Activated CD4-positive, alpha-beta T cell treated with anti-CD3 and anti-CD28 coated beads, Interleukin-2, amount 50 U/mL, for 16 hours (primary cell): Measurements from ENCODE around the gene APOL2.
"Not testable (repeated sequence)": the region's sequence is repeated elsewhere in the genome, so short reads cannot be mapped to it uniquely, and the experiment has no call there.

Source experiments
- DNase-seq: peaks from one replicate; pipeline ENCODE4 v3.0.0-alpha.2; 2020

The APOL2 gene, protein sequence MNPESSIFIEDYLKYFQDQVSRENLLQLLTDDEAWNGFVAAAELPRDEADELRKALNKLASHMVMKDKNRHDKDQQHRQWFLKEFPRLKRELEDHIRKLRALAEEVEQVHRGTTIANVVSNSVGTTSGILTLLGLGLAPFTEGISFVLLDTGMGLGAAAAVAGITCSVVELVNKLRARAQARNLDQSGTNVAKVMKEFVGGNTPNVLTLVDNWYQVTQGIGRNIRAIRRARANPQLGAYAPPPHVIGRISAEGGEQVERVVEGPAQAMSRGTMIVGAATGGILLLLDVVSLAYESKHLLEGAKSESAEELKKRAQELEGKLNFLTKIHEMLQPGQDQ

DNA sequence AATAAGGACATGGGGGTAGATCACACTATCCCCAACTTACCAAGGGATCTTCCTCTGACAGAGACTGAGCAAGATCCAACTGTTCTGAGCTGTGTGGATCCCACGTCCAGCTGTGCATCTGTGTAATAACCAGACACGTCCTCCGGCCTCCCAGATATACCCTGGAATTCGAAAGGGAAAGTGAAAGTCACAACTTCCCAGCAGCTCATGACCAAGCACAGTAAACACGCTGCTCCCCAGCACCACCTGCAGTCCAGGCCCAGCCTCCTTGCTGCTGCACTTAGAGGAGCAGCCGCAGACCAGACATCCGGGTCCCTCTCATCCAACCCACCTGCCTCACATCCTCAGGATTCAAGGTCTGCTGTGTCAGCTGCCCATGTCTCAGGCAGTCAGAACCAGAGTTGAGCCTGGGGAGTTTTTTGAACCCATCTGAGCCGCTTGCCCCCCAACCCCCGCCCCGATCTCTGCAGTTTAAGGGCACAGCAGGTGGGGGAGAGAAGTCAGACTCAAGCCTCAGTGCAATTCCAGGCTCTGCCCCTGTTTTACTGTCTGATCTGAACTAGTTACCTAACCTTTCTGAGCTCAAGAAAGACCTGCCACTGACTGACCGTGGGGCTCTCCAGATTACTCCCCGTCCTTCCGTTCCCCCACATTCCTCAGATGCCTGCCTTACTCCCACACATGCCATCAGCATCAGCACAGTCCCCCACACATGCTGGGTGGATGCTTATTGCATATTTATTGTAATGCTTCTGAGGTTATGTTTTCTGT is at the start of gene APOL2:
Gene APOL2 (minus strand): TSS at position 127 of the 771 bp plus-strand sequence. CDS start 6,365 bp downstream, outside the sequence.
- peak; percentile 94 for DNase-seq

- no peak for DNase-seq
These were observed 49.5 kb upstream of the APOL2 start for GRCh38 chr22:36288571-36289405.

DNA sequence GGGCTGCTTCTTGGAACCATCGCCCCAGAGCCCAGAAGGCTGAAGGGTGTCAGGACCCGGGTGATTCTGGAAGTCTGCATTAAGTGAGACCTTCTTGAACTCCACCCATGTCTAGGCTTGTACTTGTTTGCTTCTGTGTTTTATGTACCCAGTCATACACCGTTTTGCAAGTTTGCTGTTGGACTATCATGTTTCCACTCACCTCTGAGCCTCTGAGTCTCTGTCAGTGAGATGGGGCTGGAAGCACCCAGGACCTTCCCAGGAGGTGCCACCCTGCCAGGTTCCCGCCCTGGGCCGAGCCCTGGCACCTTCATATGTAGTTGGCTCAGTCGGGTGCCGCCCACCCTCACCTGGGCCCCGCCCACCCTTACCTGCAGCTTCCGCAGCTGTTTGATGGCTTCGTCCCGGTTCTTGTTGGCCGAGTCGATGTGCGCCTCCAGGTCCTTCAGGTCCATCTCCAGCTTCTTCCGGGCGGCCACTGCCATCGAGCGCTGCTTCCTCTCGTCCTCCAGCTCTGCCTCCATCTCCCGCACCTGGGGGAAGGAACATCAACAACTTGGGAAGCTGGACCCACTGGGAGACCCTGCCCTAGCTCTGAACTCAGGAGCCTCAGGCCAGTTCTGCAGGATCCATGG is 48.7 kb upstream of the APOL2 start:
- no peak for DNase-seq

DNA sequence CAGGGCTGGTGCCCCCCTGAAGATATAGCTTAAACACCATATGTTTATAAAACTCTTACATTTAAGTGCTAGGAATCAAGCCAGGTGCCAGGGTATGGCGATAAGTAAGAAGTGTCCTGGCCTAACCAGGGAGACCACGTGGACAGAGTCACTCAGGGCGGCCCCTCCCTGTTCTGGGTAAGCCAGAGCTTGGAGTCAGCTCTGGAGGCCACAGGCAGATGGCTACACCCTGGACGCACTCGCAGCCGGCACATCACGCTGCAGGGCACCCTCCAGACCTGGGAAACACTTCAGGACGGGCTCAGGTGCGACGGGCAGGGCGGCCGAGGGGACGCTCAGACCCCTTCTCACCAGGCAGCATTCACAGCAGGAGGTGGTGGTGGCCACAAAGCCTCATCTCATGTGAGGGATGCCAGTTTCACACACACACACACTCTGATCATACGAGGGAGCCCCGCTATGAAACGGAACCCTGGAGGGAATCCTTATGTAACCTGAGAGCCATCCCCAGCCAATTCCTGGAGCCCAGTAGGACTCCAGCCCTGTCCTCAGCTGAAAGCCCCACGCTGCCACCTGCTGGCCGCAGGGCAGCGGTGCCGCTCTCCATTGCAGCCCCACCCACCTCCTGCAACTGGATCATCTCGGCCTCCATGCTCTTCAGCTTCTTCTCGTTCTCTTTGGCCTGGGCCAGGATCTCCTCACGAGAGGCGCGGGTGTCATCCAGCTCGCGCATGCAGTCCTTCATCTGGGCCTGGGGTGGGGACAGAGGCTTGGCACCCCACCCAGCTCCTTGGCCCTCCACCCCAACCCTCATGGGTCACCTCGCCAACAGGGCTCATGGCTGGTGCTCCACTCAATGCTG is 47.0 kb upstream of the APOL2 start:
- peak; percentile 72 for DNase-seq

GRCh38 chr22:36285545-36285944 is 46.2 kb upstream of the APOL2 start:
- no peak for DNase-seq

GRCh38 chr22:36285017-36285416 is 45.7 kb upstream of the APOL2 start:
- no peak for DNase-seq

GRCh38 chr22:36284171-36284571 is 44.8 kb upstream of the APOL2 start:
- no peak for DNase-seq

GRCh38 chr22:36282328-36282831 is 43.1 kb upstream of the APOL2 start:
- DNase-seq, result no peak

- no peak for DNase-seq
These were observed 42.5 kb upstream of the APOL2 start for GRCh38 chr22:36281781-36282327.

GRCh38 chr22:36280379-36280778 is 41.1 kb upstream of the APOL2 start:
- DNase-seq, result no peak

DNA sequence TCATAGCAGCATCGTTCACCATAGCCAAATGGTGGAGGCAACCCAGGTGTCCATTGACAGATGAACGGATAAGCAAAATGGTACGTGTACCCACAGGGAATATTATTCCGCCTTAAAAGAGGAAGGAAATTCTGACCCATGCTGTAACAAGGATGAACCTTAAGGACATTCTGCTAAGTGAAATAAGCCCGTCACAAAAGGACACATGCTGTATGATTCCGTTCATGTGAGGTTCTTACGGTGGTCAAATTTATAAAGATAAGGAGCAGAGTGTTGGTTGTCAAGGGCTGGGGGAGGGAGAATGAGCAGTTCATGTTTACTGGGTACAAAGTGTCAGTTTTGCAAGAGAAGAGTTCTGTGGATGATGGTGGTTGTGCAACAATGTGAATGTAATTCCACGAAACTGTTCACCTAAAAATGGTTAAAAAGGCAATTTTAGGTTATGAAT is 39.9 kb upstream of the APOL2 start:
- DNase-seq, result no peak

DNA sequence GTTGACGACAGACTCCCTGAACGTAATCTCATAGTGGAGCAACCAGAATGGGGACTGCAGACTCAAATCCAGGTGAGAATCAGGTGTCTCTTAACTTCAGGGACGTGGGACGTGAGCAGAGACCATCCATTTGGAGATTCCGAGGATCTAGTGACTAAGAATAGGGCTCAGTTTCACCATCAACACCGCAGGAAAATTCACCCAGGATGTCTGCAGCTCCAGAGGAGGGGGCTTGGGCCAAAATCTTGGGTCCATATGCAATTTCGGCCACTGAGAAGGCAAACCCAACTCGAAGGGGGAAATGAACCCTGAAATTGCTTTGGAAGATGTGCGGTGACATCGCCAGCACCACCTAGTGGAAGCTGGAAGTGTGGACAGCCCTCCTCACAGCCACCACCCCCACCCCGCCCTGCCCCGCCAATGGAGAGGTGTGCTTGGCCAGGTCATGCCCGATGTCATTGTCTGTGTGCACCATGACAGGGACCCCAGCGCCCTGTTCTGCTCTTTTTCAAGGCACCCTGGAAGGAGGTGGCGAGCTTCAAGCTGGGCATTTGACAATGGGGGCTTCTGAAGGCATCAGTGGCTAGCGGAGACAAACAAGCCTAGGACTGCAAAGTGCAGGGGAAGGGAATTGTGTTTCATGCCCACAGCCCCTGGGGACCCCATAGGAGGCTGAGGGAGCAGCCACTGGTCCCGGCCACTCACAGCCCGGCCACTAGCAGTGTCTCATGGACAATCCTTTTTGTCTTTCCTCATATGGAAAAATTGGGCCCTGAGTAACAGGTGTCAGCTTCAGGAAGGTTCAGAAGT is 38.4 kb upstream of the APOL2 start:
- DNase-seq, result peak; percentile 73

DNA sequence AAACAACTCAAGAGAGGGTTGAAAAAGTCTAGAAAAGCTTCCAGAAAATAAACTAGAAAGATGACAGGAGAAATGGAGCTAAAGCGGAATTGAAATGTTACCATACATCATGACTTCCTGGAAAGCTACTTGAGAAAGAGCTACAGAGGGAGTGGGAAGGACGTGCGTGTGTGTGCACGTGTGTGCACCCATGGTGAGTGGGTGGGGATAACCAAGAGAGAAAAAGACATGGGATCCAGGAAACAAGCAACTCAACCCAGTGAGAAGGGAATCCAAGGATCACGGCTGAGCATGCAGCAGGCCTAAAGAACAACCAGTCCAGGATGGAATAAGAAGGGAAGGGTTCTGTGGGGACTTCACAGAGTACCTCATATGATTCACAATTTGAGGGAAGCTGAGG is 35.2 kb upstream of the APOL2 start:
- no peak for DNase-seq

GRCh38 chr22:36271951-36272350 is 32.6 kb upstream of the APOL2 start:
- DNase-seq, result not testable (repeated sequence)

- not testable (repeated sequence) for DNase-seq
These were observed 31.9 kb upstream of the APOL2 start for GRCh38 chr22:36271231-36271630.

GRCh38 chr22:36267896-36268485 is 28.7 kb upstream of the APOL2 start:
- no peak for DNase-seq

GRCh38 chr22:36267058-36267457 is 27.7 kb upstream of the APOL2 start:
- DNase-seq, result no peak

GRCh38 chr22:36263886-36264664 is 24.7 kb upstream of the APOL2 start:
- DNase-seq, result not testable (repeated sequence)

GRCh38 chr22:36263216-36263673 is 23.9 kb upstream of the APOL2 start:
- DNase-seq, result not testable (repeated sequence)
